ENCODE measurements around the gene GRAMD4. TPM values are rescaled to one million over a fixed set of nuclear protein-coding genes. Genes with fewer than 3 reads are reported as not detected.
"Not testable (repeated sequence)": the region's sequence is repeated elsewhere in the genome, so short reads cannot be mapped to it uniquely, and the experiment has no call there.

The GRAMD4 gene
- total RNA-seq, 1 donor = 18.1 TPM

GRCh38 chr22:46633334-46633890 is 13.2 kb downstream of the GRAMD4 start:
- no peak for DNase-seq (ENCODE audit: low read depth)
- TF ChIP-seq CTCF (IDR thresholded peaks at IDR 0.05; ENCODE audit: insufficient read depth, low read depth, low read length) = no peak
- H3K4me3 ChIP-seq (ENCODE audit: low read depth, low read length) = no peak overlapping the region

GRCh38 chr22:46634011-46634699 is 14.0 kb downstream of the GRAMD4 start:
- no peak for DNase-seq (ENCODE audit: low read depth)
- no peak for TF ChIP-seq CTCF (IDR thresholded peaks at IDR 0.05; ENCODE audit: insufficient read depth, low read depth, low read length)
- no peak overlapping the region for H3K4me3 ChIP-seq (ENCODE audit: low read depth, low read length)

- not testable (repeated sequence) for DNase-seq (ENCODE audit: low read depth); H3K4me3 ChIP-seq (ENCODE audit: low read depth, low read length)
Observed at GRCh38 chr22:46634973-46635685, 14.9 kb downstream of the GRAMD4 start.

GRCh38 chr22:46635756-46636155 is 15.6 kb downstream of the GRAMD4 start:
- no peak overlapping the region for H3K4me3 ChIP-seq (ENCODE audit: low read depth, low read length)
- TF ChIP-seq CTCF (IDR thresholded peaks at IDR 0.05; ENCODE audit: insufficient read depth, low read depth, low read length) = no peak
- DNase-seq (ENCODE audit: low read depth) = no peak

- TF ChIP-seq CTCF (IDR thresholded peaks at IDR 0.05; ENCODE audit: insufficient read depth, low read depth, low read length) = no peak
- no peak overlapping the region for H3K4me3 ChIP-seq (ENCODE audit: low read depth, low read length)
- no peak for DNase-seq (ENCODE audit: low read depth)
Observed at GRCh38 chr22:46636221-46637002, 16.2 kb downstream of the GRAMD4 start.

- DNase-seq (ENCODE audit: low read depth) = no peak
- no peak overlapping the region for H3K4me3 ChIP-seq (ENCODE audit: low read depth, low read length)
- TF ChIP-seq CTCF (IDR thresholded peaks at IDR 0.05; ENCODE audit: insufficient read depth, low read depth, low read length) = no peak
Observed at GRCh38 chr22:46637711-46638600, 17.8 kb downstream of the GRAMD4 start.

Data from fibroblast of villous mesenchyme (primary cell).